Dendritic cell treated with granulocyte-macrophage colony-stimulating factor and Interleukin-4, amounts not matched to agents 40 ng/mL and 50 ng/mL, for 4 days (primary cell): ENCODE measurements around the gene PTPN20.

ENCODE experiments used
- H3K27ac Mint-ChIP-seq: one replicate; pipeline ENCODE4 v1.8.0; 2022; ENCODE audit warnings: mild to moderate bottlenecking, mixed read lengths
- H3K27me3 Mint-ChIP-seq: one replicate; pipeline ENCODE4 v1.8.0; 2022; ENCODE audit warnings: mild to moderate bottlenecking, mixed read lengths
- H3K36me3 Mint-ChIP-seq: one replicate; pipeline ENCODE4 v1.8.0; 2022; ENCODE audit warnings: low read depth, mixed read lengths
- H3K4me1 Mint-ChIP-seq: one replicate; pipeline ENCODE4 v1.8.0; 2022; ENCODE audit warnings: low read depth, mixed read lengths
- H3K4me3 Mint-ChIP-seq: one replicate; pipeline ENCODE4 v1.8.0; 2022; ENCODE audit warnings: mild to moderate bottlenecking, moderate library complexity, mixed read lengths
- H3K9me3 Mint-ChIP-seq: one replicate; pipeline ENCODE4 v1.8.0; 2022; ENCODE audit warnings: mixed read lengths
- intact Hi-C: fragments of 100-400 bp; cut with micrococcal nuclease; formaldehyde crosslinking; loops from one replicate; pipeline ENCODE4 v1.15.0; 2022

Gene PTPN20

GRCh38 chr10:47031211-47031900 lies 120.1 kb downstream of the PTPN20 start:
- no peak overlapping the region for H3K4me3 Mint-ChIP-seq
- intact Hi-C loops, result no loop called here
- H3K36me3 Mint-ChIP-seq, result no peaks in the 10 kb centered on the region
- H3K4me1 Mint-ChIP-seq, result no peaks in the 10 kb centered on the region
- H3K27ac Mint-ChIP-seq, result no peak overlapping the region
- H3K27me3 Mint-ChIP-seq, result peaks cover 2% of the 10 kb centered on the region
- H3K9me3 Mint-ChIP-seq, result no peaks in the 10 kb centered on the region

GRCh38 chr10:47031901-47032465 lies 120.8 kb downstream of the PTPN20 start:
- no peaks in the 10 kb centered on the region for H3K36me3 Mint-ChIP-seq
- intact Hi-C loops, result no loop called here
- no peaks in the 10 kb centered on the region for H3K4me1 Mint-ChIP-seq
- no peak overlapping the region for H3K4me3 Mint-ChIP-seq
- no peaks in the 10 kb centered on the region for H3K9me3 Mint-ChIP-seq
- peaks cover 2% of the 10 kb centered on the region for H3K27me3 Mint-ChIP-seq
- no peak overlapping the region for H3K27ac Mint-ChIP-seq

GRCh38 chr10:47033081-47033480 lies 121.9 kb downstream of the PTPN20 start:
- Mint-ChIP-seq H3K9me3 (no peaks in the 10 kb centered on the region), H3K36me3 (no peaks in the 10 kb centered on the region), H3K4me3 (no peak overlapping the region), H3K27me3 (peaks cover 2% of the 10 kb centered on the region), H3K27ac (no peak overlapping the region), H3K4me1 (no peaks in the 10 kb centered on the region)
- intact Hi-C loops, result no loop called here

GRCh38 chr10:47033541-47034270 lies 122.5 kb downstream of the PTPN20 start:
- H3K27me3 Mint-ChIP-seq, result peaks cover 2% of the 10 kb centered on the region
- H3K4me3 Mint-ChIP-seq, result no peak overlapping the region
- H3K4me1 Mint-ChIP-seq, result no peaks in the 10 kb centered on the region
- H3K36me3 Mint-ChIP-seq, result no peaks in the 10 kb centered on the region
- H3K27ac Mint-ChIP-seq, result no peak overlapping the region
- H3K9me3 Mint-ChIP-seq, result no peaks in the 10 kb centered on the region
- intact Hi-C loops, result no loop called here

- peaks cover 5% of the 10 kb centered on the region for H3K27me3 Mint-ChIP-seq
- intact Hi-C loops, result no loop called here
- H3K36me3 Mint-ChIP-seq, result no peaks in the 10 kb centered on the region
- no peaks in the 10 kb centered on the region for H3K4me1 Mint-ChIP-seq
- H3K4me3 Mint-ChIP-seq, result no peak overlapping the region
- H3K27ac Mint-ChIP-seq, result no peak overlapping the region
- no peaks in the 10 kb centered on the region for H3K9me3 Mint-ChIP-seq
Measured at GRCh38 chr10:47034441-47035051, 123.3 kb downstream of the PTPN20 start.

GRCh38 chr10:47035171-47035818 lies 124.1 kb downstream of the PTPN20 start:
- intact Hi-C loops, result no loop called here
- Mint-ChIP-seq H3K4me1 (no peaks in the 10 kb centered on the region), H3K27ac (no peak overlapping the region), H3K27me3 (peaks cover 5% of the 10 kb centered on the region), H3K9me3 (no peaks in the 10 kb centered on the region), H3K4me3 (no peak overlapping the region), H3K36me3 (no peaks in the 10 kb centered on the region)

- Mint-ChIP-seq H3K36me3 (no peaks in the 10 kb centered on the region), H3K9me3 (no peaks in the 10 kb centered on the region), H3K27ac (no peak overlapping the region), H3K27me3 (peaks cover 5% of the 10 kb centered on the region), H3K4me3 (no peak overlapping the region), H3K4me1 (no peaks in the 10 kb centered on the region)
- intact Hi-C loops, result no loop called here
Measured at GRCh38 chr10:47035819-47036337, 124.7 kb downstream of the PTPN20 start.

- Mint-ChIP-seq H3K27me3 (peaks cover 3% of the 10 kb centered on the region), H3K4me3 (no peak overlapping the region), H3K27ac (no peak overlapping the region), H3K36me3 (no peaks in the 10 kb centered on the region), H3K9me3 (no peaks in the 10 kb centered on the region), H3K4me1 (no peaks in the 10 kb centered on the region)
- intact Hi-C loops, result no loop called here
Measured at GRCh38 chr10:47036771-47037170, 125.5 kb downstream of the PTPN20 start.

- no peaks in the 10 kb centered on the region for H3K36me3 Mint-ChIP-seq
- intact Hi-C loops, result no loop called here
- H3K27ac Mint-ChIP-seq, result no peak overlapping the region
- H3K4me1 Mint-ChIP-seq, result no peaks in the 10 kb centered on the region
- H3K4me3 Mint-ChIP-seq, result no peak overlapping the region
- H3K27me3 Mint-ChIP-seq, result peaks cover 3% of the 10 kb centered on the region
- H3K9me3 Mint-ChIP-seq, result no peaks in the 10 kb centered on the region
Measured at GRCh38 chr10:47037654-47038425, 126.6 kb downstream of the PTPN20 start.

- H3K9me3 Mint-ChIP-seq, result no peaks in the 10 kb centered on the region
- no peaks in the 10 kb centered on the region for H3K36me3 Mint-ChIP-seq
- intact Hi-C loops, result no loop called here
- no peak overlapping the region for H3K27ac Mint-ChIP-seq
- no peak overlapping the region for H3K4me3 Mint-ChIP-seq
- H3K27me3 Mint-ChIP-seq, result peaks cover 3% of the 10 kb centered on the region
- no peaks in the 10 kb centered on the region for H3K4me1 Mint-ChIP-seq
Measured at GRCh38 chr10:47038881-47039561, 127.8 kb downstream of the PTPN20 start.

GRCh38 chr10:47039562-47039913 lies 128.3 kb downstream of the PTPN20 start:
- Mint-ChIP-seq H3K9me3 (no peaks in the 10 kb centered on the region), H3K4me1 (no peaks in the 10 kb centered on the region), H3K27ac (no peak overlapping the region), H3K36me3 (no peaks in the 10 kb centered on the region), H3K4me3 (no peak overlapping the region), H3K27me3 (peaks cover 3% of the 10 kb centered on the region)
- intact Hi-C loops, result no loop called here

- Mint-ChIP-seq H3K9me3 (no peaks in the 10 kb centered on the region), H3K36me3 (no peaks in the 10 kb centered on the region)
- intact Hi-C loops, result no loop called here
Measured at GRCh38 chr10:47040041-47040491, 128.8 kb downstream of the PTPN20 start.

GRCh38 chr10:47040681-47041080 lies 129.5 kb downstream of the PTPN20 start:
- Mint-ChIP-seq H3K9me3 (no peaks in the 10 kb centered on the region), H3K36me3 (no peaks in the 10 kb centered on the region), H3K4me1 (no peaks in the 10 kb centered on the region), H3K27me3 (peaks cover 3% of the 10 kb centered on the region), H3K27ac (no peak overlapping the region), H3K4me3 (no peak overlapping the region)
- intact Hi-C loops, result no loop called here

More at GRCh38 chr10:47040041-47040491, 128.8 kb downstream of the PTPN20 start:
- Mint-ChIP-seq H3K4me1 (no peaks in the 10 kb centered on the region), H3K27me3 (peaks cover 3% of the 10 kb centered on the region), H3K27ac (no peak overlapping the region), H3K4me3 (no peak overlapping the region)
